ENCODE measurements around the gene FAM9C.

GRCh38 chrX:13008189-13008533 is 36.3 kb downstream of the FAM9C start:
- TF ChIP-seq POLR2A (IDR thresholded peaks at IDR 0.05; ENCODE audit: low read length) (no peak), GATA1 (IDR thresholded peaks at IDR 0.05; ENCODE audit: low read depth, low read length) (no peak)
